HG02623 (cell line): ENCODE results near the gene TP73.

ENCODE experiments used
- ATAC-seq: cut with Tn5 transposase; IDR thresholded peaks from one replicate; pipeline ENCODE4 v1.9.1; 2021; ENCODE audit warnings: moderate library complexity; ENCODE audit not compliant: unreplicated experiment

Gene TP73

GRCh38 chr1:3651026-3651929 is 1.0 kb upstream of the TP73 start:
- no peak for ATAC-seq

GRCh38 chr1:3652548-3653285 is 401 bp downstream of the TP73 start:
- ATAC-seq: no peak

- no peak for ATAC-seq
Measured at GRCh38 chr1:3653286-3653618, 936 bp downstream of the TP73 start.

GRCh38 chr1:3654549-3655281 is 2.4 kb downstream of the TP73 start:
- no peak for ATAC-seq

GRCh38 chr1:3656450-3657095 is 4.3 kb downstream of the TP73 start:
- ATAC-seq: peak; percentile 52

GRCh38 chr1:3657096-3657475 is 4.8 kb downstream of the TP73 start:
- ATAC-seq: no peak

GRCh38 chr1:3657578-3658230 is 5.4 kb downstream of the TP73 start:
- no peak for ATAC-seq

GRCh38 chr1:3658231-3658615 is 5.9 kb downstream of the TP73 start:
- no peak for ATAC-seq

GRCh38 chr1:3659093-3659492 is 6.8 kb downstream of the TP73 start:
- ATAC-seq: no peak

- ATAC-seq: no peak
Measured at GRCh38 chr1:3660704-3661103, 8.4 kb downstream of the TP73 start.

GRCh38 chr1:3661631-3662030 is 9.3 kb downstream of the TP73 start:
- ATAC-seq: no peak

GRCh38 chr1:3662080-3662671 is 9.9 kb downstream of the TP73 start:
- no peak for ATAC-seq

GRCh38 chr1:3663999-3664699 is 11.8 kb downstream of the TP73 start:
- no peak for ATAC-seq

GRCh38 chr1:3664700-3665375 is 12.5 kb downstream of the TP73 start:
- ATAC-seq: no peak

GRCh38 chr1:3668148-3668547 is 15.8 kb downstream of the TP73 start:
- no peak for ATAC-seq

- no peak for ATAC-seq
Measured at GRCh38 chr1:3668585-3669300, 16.4 kb downstream of the TP73 start.

- no peak for ATAC-seq
Measured at GRCh38 chr1:3669421-3669821, 17.1 kb downstream of the TP73 start.

- no peak for ATAC-seq
Measured at GRCh38 chr1:3669971-3670431, 17.7 kb downstream of the TP73 start.
